Mesothelial cell of epicardium (in vitro differentiated cells): ENCODE data around the gene RCOR2. TPM values are rescaled to one million over a fixed set of nuclear protein-coding genes. Genes with fewer than 3 reads are reported as not detected.

Experiments used
- DNase-seq, 2 experiments: peaks; one replicate each; pipeline ENCODE4 v3.0.0; 2021; ENCODE audit warnings: low spot score in 2 of 2; ENCODE audit not compliant: unreplicated experiment in 2 of 2
- H3K27ac Mint-ChIP-seq: 2 replicates; pipeline ENCODE4 v1.8.0; 2021; ENCODE audit warnings: mixed read lengths
- H3K27me3 Mint-ChIP-seq: 2 replicates; pipeline ENCODE4 v1.8.0; 2021; ENCODE audit warnings: low read depth, mixed read lengths
- H3K36me3 Mint-ChIP-seq: 2 replicates; pipeline ENCODE4 v1.8.0; 2021; ENCODE audit warnings: mixed read lengths
- H3K4me1 Mint-ChIP-seq: 2 replicates; pipeline ENCODE4 v1.8.0; 2021; ENCODE audit warnings: mixed read lengths
- H3K4me3 Mint-ChIP-seq: 2 replicates; pipeline ENCODE4 v1.8.0; 2021; ENCODE audit warnings: mild to moderate bottlenecking, moderate library complexity, mixed read lengths
- H3K9me3 Mint-ChIP-seq: 2 replicates; pipeline ENCODE4 v1.8.0; 2021; ENCODE audit warnings: mixed read lengths
- total RNA-seq: library from RNA; stranded (reverse); gene quantifications from 3 replicates; pipeline ENCODE4 v1.2.1, GENCODE V29; 2021
- TF ChIP-seq, protein P1 (sequence below): fragments of 200-600 bp; sonication (generic); IDR thresholded peaks from one replicate; pipeline ENCODE4 v1.5.0; 2021; ENCODE audit warnings: antibody characterized with exemption; ENCODE audit not compliant: unreplicated experiment

RCOR2 gene
- total RNA-seq, 1 donor from 2014 or later = 30.6 TPM

DNA sequence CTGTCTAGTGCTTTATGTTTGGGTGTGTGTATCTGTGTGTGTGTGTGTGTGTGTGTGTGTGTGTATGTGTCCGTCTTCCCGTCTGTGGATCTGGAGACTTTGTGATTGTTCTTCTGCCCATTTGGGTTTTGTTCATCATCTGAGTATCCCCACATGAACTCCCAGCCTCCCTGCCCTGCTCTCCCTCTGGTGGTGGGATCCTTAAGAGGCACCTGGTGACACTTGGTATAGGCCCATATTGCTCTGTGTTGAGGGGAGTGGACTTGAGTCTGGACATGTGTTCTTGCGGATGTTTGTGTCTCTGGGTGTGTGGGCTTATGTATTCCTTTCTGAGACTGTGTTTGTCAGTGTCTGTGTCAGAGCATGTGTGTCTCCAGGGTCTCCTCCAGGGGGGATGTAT lies 15.3 kb downstream of the RCOR2 start:
- TF ChIP-seq, protein P1, sequence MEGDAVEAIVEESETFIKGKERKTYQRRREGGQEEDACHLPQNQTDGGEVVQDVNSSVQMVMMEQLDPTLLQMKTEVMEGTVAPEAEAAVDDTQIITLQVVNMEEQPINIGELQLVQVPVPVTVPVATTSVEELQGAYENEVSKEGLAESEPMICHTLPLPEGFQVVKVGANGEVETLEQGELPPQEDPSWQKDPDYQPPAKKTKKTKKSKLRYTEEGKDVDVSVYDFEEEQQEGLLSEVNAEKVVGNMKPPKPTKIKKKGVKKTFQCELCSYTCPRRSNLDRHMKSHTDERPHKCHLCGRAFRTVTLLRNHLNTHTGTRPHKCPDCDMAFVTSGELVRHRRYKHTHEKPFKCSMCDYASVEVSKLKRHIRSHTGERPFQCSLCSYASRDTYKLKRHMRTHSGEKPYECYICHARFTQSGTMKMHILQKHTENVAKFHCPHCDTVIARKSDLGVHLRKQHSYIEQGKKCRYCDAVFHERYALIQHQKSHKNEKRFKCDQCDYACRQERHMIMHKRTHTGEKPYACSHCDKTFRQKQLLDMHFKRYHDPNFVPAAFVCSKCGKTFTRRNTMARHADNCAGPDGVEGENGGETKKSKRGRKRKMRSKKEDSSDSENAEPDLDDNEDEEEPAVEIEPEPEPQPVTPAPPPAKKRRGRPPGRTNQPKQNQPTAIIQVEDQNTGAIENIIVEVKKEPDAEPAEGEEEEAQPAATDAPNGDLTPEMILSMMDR = no peak
- no peaks in the 10 kb centered on the region for H3K27me3 Mint-ChIP-seq
- H3K4me3 Mint-ChIP-seq = no peak overlapping the region
- peaks cover 35% of the 10 kb centered on the region for H3K36me3 Mint-ChIP-seq
- no peaks in the 10 kb centered on the region for H3K4me1 Mint-ChIP-seq
- DNase-seq = no peak
- H3K27ac Mint-ChIP-seq = no peak overlapping the region
- H3K9me3 Mint-ChIP-seq = no peaks in the 10 kb centered on the region

GRCh38 chr11:63897459-63898146 lies 19.4 kb downstream of the RCOR2 start:
- DNase-seq = no peak
- TF ChIP-seq, protein P1 = no peak
- Mint-ChIP-seq H3K4me1 (peaks cover 5% of the 10 kb centered on the region), H3K36me3 (peaks cover 50% of the 10 kb centered on the region), H3K27ac (no peak overlapping the region), H3K27me3 (no peaks in the 10 kb centered on the region), H3K9me3 (peaks cover 8% of the 10 kb centered on the region), H3K4me3 (no peak overlapping the region)

GRCh38 chr11:63896071-63896470 lies 20.9 kb downstream of the RCOR2 start:
- no peaks in the 10 kb centered on the region for H3K27me3 Mint-ChIP-seq
- H3K4me1 Mint-ChIP-seq = peaks cover 5% of the 10 kb centered on the region
- no peak overlapping the region for H3K4me3 Mint-ChIP-seq
- peak overlapping the region; percentile 66 for H3K27ac Mint-ChIP-seq
- DNase-seq = no peak
- TF ChIP-seq, protein P1 = no peak
- peaks cover 46% of the 10 kb centered on the region for H3K36me3 Mint-ChIP-seq
- peaks cover 8% of the 10 kb centered on the region for H3K9me3 Mint-ChIP-seq

- H3K4me3 Mint-ChIP-seq = no peak overlapping the region
- no peak overlapping the region for H3K27ac Mint-ChIP-seq
- H3K4me1 Mint-ChIP-seq = peaks cover 14% of the 10 kb centered on the region
- TF ChIP-seq, protein P1 = no peak
- H3K9me3 Mint-ChIP-seq = peaks cover 8% of the 10 kb centered on the region
- H3K36me3 Mint-ChIP-seq = peaks cover 34% of the 10 kb centered on the region
- DNase-seq = no peak
- H3K27me3 Mint-ChIP-seq = no peaks in the 10 kb centered on the region
These were observed 23.6 kb downstream of the RCOR2 start for GRCh38 chr11:63893355-63893754.

DNA sequence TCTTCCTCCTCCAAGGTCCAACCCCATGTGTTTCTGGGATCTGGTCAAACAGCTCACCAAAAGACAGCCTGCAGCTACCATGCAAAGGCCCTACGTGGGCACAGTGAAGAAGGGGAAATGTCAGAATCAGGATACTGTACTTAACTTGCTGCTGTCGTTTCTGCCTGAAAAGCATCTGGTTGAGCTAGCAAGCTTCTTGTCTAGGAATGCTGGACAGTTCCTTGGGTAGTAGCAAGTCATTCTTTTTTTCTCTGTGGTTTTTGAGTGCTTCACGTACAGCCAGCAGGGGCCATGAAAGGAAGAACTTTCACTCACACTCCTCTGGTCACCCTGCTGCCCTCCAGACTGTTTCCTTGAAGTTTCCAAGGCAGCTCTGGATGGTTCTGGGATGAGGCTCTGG lies 24.7 kb downstream of the RCOR2 start:
- Mint-ChIP-seq H3K4me1 (peaks cover 25% of the 10 kb centered on the region), H3K9me3 (peaks cover 8% of the 10 kb centered on the region), H3K27ac (no peak overlapping the region), H3K4me3 (no peak overlapping the region), H3K27me3 (no peaks in the 10 kb centered on the region), H3K36me3 (peaks cover 32% of the 10 kb centered on the region)
- no peak for DNase-seq
- TF ChIP-seq, protein P1 = no peak
